Smooth muscle cell of the coronary artery (primary cell): ENCODE measurements around the gene LDLR. TPM values are rescaled to one million over a fixed set of nuclear protein-coding genes. Genes with fewer than 3 reads are reported as not detected.

Source experiments
- total RNA-seq: library from RNA; depleted of rRNA; stranded (reverse); fragments of >200 nt; gene quantifications from 2 replicates; pipeline ENCODE4 v1.2.3, GENCODE V29; 2014; ENCODE audit warnings: low replicate concordance

Gene LDLR
- 97.9 and 146 TPM in 2 replicates for total RNA-seq

GRCh38 chr19:11089254-11090013 lies at the start of gene LDLR:
Gene LDLR (plus strand): TSS chr19:11089463. CDS start chr19:11089549, 86 bp downstream.

GRCh38 chr19:11155373-11156120 lies 66.3 kb downstream of the LDLR start, which contains the start of gene SPC24:
Gene SPC24 (minus strand): TSS chr19:11155782. CDS start chr19:11155776, 6 bp downstream.

Other genes with a start within 250 kb of the LDLR start
- 0.12 and 0.15 TPM in 2 replicates for gene C19orf38, start 241.0 kb upstream of the LDLR start, total RNA-seq
- 18.8 and 23.2 TPM in 2 replicates for gene CARM1, start 217.9 kb upstream of the LDLR start, total RNA-seq
- 128 and 172 TPM in 2 replicates for gene YIPF2, start 160.8 kb upstream of the LDLR start, total RNA-seq
- gene TIMM29, start 160.7 kb upstream of the LDLR start, total RNA-seq = 13.2 and 25.6 TPM in 2 replicates
- gene SMARCA4, start 128.4 kb upstream of the LDLR start, total RNA-seq = 53.9 and 66.8 TPM in 2 replicates
- 14.9 and 31.8 TPM in 2 replicates for gene SPC24, start 66.3 kb downstream of the LDLR start, total RNA-seq
- 212 and 948 TPM in 2 replicates for gene KANK2, start 108.1 kb downstream of the LDLR start, total RNA-seq
- gene ANGPTL8, start 150.2 kb downstream of the LDLR start, total RNA-seq = 0.59 TPM in 1 of 2 replicates, not detected in the other
- gene DOCK6, start 173.1 kb downstream of the LDLR start, total RNA-seq = 9.0 and 14.2 TPM in 2 replicates
- not detected in 2 replicates for gene TSPAN16, start 206.7 kb downstream of the LDLR start, total RNA-seq